Testis (tissue), 3 donors: ENCODE results near the gene PLA2G4D. TPM values are rescaled to one million over a fixed set of nuclear protein-coding genes. Genes with fewer than 3 reads are reported as not detected.
A peak's percentile ranks its signal among the peaks of the same experiment; 100 is the strongest.

Experiments used
- DNase-seq: peaks from one replicate; pipeline ENCODE4 v3.0.0-alpha.2; 2019
- H3K27ac ChIP-seq, 2 donors: fragments of 200-600 bp; sonication (generic); one replicate each; pipeline ENCODE4 v1.5.1; 2019
- H3K27me3 ChIP-seq: fragments of 200-600 bp; sonication (generic); one replicate; pipeline ENCODE4 v1.5.1; 2019
- H3K36me3 ChIP-seq: fragments of 200-600 bp; sonication (generic); one replicate; pipeline ENCODE4 v1.5.1; 2017; ENCODE audit warnings: low read depth; ENCODE audit errors: missing control alignments
- H3K4me1 ChIP-seq: fragments of 200-600 bp; sonication (generic); one replicate; pipeline ENCODE4 v1.5.1; 2019
- H3K4me3 ChIP-seq, 2 donors: fragments of 200-600 bp; sonication (generic); one replicate each; pipeline ENCODE4 v1.5.1; 2017 to 2019
- H3K9me3 ChIP-seq: fragments of 200-600 bp; sonication (generic); one replicate; pipeline ENCODE4 v1.5.1; 2017
- CTCF ChIP-seq, 3 experiments: fragments of 450-650 bp in 2 of 3; fragments of 200-600 bp in 1 of 3; sonication (generic) in 1 of 3; IDR thresholded peaks; one replicate each; pipeline ENCODE4 v1.5.1; 2016 to 2019; ENCODE audit warnings: antibody characterized with exemption in 3 of 3, mild to moderate bottlenecking in 2 of 3, moderate library complexity in 1 of 3
- POLR2A ChIP-seq: fragments of 450-650 bp; IDR thresholded peaks from one replicate; pipeline ENCODE4 v1.6.1; 2017; ENCODE audit warnings: antibody characterized with exemption, mild to moderate bottlenecking, moderate library complexity
- WGBS, 2 donors: methylation state at CpG; one replicate each; pipeline ENCODE4 v1.1.5; 2018; 5-methylcytosine and 5-hydroxymethylcytosine counted together
- intact Hi-C: fragments of 100-400 bp; cut with DNase I; formaldehyde crosslinking; loops from one replicate; pipeline ENCODE4 v1.15.1; 2023; ENCODE audit warnings: low total_unique reads
- polyA plus RNA-seq: library from polyadenylated mRNA; stranded (reverse); fragments of 350-450 nt; fragmentation: Illumina TruSeq; extraction: RNeasy Lipid Tissue Mini Kit (QIAGEN cat#74804); gene quantifications from one replicate; pipeline ENCODE4 v1.2.3, GENCODE V29; 2014; ENCODE audit warnings: low read depth, low replicate concordance; ENCODE audit not compliant: insufficient read depth
- total RNA-seq, 2 donors: library from RNA; depleted of rRNA; stranded (reverse); fragments of >200 nt; gene quantifications; one replicate each; pipeline ENCODE4 v1.2.3, GENCODE V29; 2016

PLA2G4D gene
- total and polyA plus RNA-seq, 3 donors from 2014 or later: 0.11 to 0.43 (median 0.16) TPM

GRCh38 chr15:42137461-42138261 is 43.3 kb upstream of the PLA2G4D start:
- Histone ChIP-seq H3K36me3 (no peaks in the 10 kb centered on the region), H3K4me3 (no peak overlapping the region), H3K4me1 (no peaks in the 10 kb centered on the region), H3K9me3 (no peaks in the 10 kb centered on the region), H3K27ac (no peak overlapping the region), H3K27me3 (no peaks in the 10 kb centered on the region)
- TF ChIP-seq CTCF (IDR thresholded peaks at IDR 0.05) (peak; percentile 41 to 65 (median 53)), POLR2A (no peak)
- WGBS, 2 donors: 53 to 61% methylated on average over 10 to 11 of the region's 11 CpGs
- peak; percentile 48 for DNase-seq
- intact Hi-C loops: no loop called here

- 88 to 93% methylated on average over 11 of the region's 11 CpGs for WGBS, 2 donors
- DNase-seq: no peak
- no peaks in the 10 kb centered on the region for H3K9me3 ChIP-seq
- no peak overlapping the region for H3K4me3 ChIP-seq
- H3K36me3 ChIP-seq: no peaks in the 10 kb centered on the region
- TF ChIP-seq CTCF (IDR thresholded peaks at IDR 0.05) (no peak), POLR2A (no peak)
- H3K27ac ChIP-seq: no peak overlapping the region
- no peaks in the 10 kb centered on the region for H3K4me1 ChIP-seq
- intact Hi-C loops: no loop called here
- H3K27me3 ChIP-seq: no peaks in the 10 kb centered on the region
Observed at GRCh38 chr15:42136513-42136912, 42.2 kb upstream of the PLA2G4D start.

GRCh38 chr15:42135351-42135750 is 41.0 kb upstream of the PLA2G4D start:
- 79 to 85% methylated on average over 1 of the region's 1 CpG for whole genome bisulfite sequencing, 2 donors
- TF ChIP-seq CTCF (IDR thresholded peaks at IDR 0.05) (no peak), POLR2A (no peak)
- no peaks in the 10 kb centered on the region for H3K9me3 ChIP-seq
- H3K36me3 ChIP-seq: no peaks in the 10 kb centered on the region
- H3K27me3 ChIP-seq: no peaks in the 10 kb centered on the region
- no peak for DNase-seq
- H3K4me3 ChIP-seq: no peak overlapping the region
- intact Hi-C loops: no loop called here
- no peaks in the 10 kb centered on the region for H3K4me1 ChIP-seq
- H3K27ac ChIP-seq: no peak overlapping the region

GRCh38 chr15:42134617-42135245 is 40.4 kb upstream of the PLA2G4D start:
- H3K36me3 ChIP-seq: no peaks in the 10 kb centered on the region
- H3K27ac ChIP-seq: no peak overlapping the region
- no peaks in the 10 kb centered on the region for H3K27me3 ChIP-seq
- TF ChIP-seq POLR2A: no peak
- no peak for TF ChIP-seq CTCF (IDR thresholded peaks at IDR 0.05)
- 90 to 94% methylated on average over 6 of the region's 6 CpGs for WGBS, 2 donors
- H3K4me1 ChIP-seq: no peaks in the 10 kb centered on the region
- DNase-seq: no peak
- no peaks in the 10 kb centered on the region for H3K9me3 ChIP-seq
- intact Hi-C loops: no loop called here
- H3K4me3 ChIP-seq: no peak overlapping the region
